Measurements from ENCODE around the gene GLCCI1.

GRCh38 chr7:8014399-8014798 lies 45.8 kb downstream of the GLCCI1 start:
- TF ChIP-seq MAX (IDR thresholded peaks at IDR 0.05) (no peak), EZH2 (IDR thresholded peaks at IDR 0.05) (no peak), CTCF (IDR thresholded peaks at IDR 0.05 in 2 of 3, conservative IDR thresholded peaks at IDR 0.05 in 1 of 3; ENCODE audit: borderline replicate concordance in 1 of 3, insufficient read depth in 1 of 3, low read depth in 2 of 3, low read length in 2 of 3) (no peak), SP1 (IDR thresholded peaks at IDR 0.05; ENCODE audit: low read depth) (no peak), YY1 (IDR thresholded peaks at IDR 0.05; ENCODE audit: extremely low read depth, insufficient replicate concordance, low read depth, low read length) (no peak), ZFX (IDR thresholded peaks at IDR 0.05) (no peak)

Measured in HCT116 (cell line).